AG04449 (cell line): Measurements from ENCODE around the gene ANXA4.
"Not testable (repeated sequence)": the region's sequence is repeated elsewhere in the genome, so short reads cannot be mapped to it uniquely, and the experiment has no call there.

ENCODE experiments used
- CTCF ChIA-PET: fragments of 350-600 bp; formaldehyde crosslinking; extraction: SDS; loops from one replicate; lab custom pipeline; 2021; ENCODE audit warnings: antibody characterized with exemption; lab: Yijun Ruan, JAX
- POLR2A ChIA-PET: fragments of 400-600, 350-600 bp; formaldehyde crosslinking; extraction: SDS; loops from one replicate; lab custom pipeline; 2020; ENCODE audit warnings: antibody characterized with exemption, inconsistent platforms; lab: Yijun Ruan, JAX
- DNase-seq: peaks from one replicate; pipeline ENCODE4 v3.0.0-alpha.2; 2010; ENCODE audit warnings: low read depth, low spot score
- H3K4me3 ChIP-seq: 2 replicates; pipeline ENCODE4 v1.5.1; 2011; ENCODE audit warnings: low read depth, mild to moderate bottlenecking, control low read depth, low read length
- TF ChIP-seq, protein P1 (sequence below): IDR thresholded peaks from one replicate; pipeline ENCODE4 v1.5.1; 2011; ENCODE audit warnings: mild to moderate bottlenecking, moderate library complexity, low read length, control low read depth, inconsistent platforms; ENCODE audit not compliant: insufficient read depth; ENCODE audit errors: missing control alignments

ANXA4 gene

GRCh38 chr2:69734035-69734611, 7.8 kb upstream of the ANXA4 start:
- no peak for DNase-seq
- ChIA-PET CTCF (interaction anchor here (0.8 to 6.5 kb wide), 7 partner anchors 9 to 176 kb away, joined by 3 to 97 read pairs (median 3); no protein-coding TSS in a partner anchor), POLR2A (no interaction called here)
- TF ChIP-seq, protein P1, sequence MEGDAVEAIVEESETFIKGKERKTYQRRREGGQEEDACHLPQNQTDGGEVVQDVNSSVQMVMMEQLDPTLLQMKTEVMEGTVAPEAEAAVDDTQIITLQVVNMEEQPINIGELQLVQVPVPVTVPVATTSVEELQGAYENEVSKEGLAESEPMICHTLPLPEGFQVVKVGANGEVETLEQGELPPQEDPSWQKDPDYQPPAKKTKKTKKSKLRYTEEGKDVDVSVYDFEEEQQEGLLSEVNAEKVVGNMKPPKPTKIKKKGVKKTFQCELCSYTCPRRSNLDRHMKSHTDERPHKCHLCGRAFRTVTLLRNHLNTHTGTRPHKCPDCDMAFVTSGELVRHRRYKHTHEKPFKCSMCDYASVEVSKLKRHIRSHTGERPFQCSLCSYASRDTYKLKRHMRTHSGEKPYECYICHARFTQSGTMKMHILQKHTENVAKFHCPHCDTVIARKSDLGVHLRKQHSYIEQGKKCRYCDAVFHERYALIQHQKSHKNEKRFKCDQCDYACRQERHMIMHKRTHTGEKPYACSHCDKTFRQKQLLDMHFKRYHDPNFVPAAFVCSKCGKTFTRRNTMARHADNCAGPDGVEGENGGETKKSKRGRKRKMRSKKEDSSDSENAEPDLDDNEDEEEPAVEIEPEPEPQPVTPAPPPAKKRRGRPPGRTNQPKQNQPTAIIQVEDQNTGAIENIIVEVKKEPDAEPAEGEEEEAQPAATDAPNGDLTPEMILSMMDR = no peak
- no peak overlapping the region for H3K4me3 ChIP-seq

DNA sequence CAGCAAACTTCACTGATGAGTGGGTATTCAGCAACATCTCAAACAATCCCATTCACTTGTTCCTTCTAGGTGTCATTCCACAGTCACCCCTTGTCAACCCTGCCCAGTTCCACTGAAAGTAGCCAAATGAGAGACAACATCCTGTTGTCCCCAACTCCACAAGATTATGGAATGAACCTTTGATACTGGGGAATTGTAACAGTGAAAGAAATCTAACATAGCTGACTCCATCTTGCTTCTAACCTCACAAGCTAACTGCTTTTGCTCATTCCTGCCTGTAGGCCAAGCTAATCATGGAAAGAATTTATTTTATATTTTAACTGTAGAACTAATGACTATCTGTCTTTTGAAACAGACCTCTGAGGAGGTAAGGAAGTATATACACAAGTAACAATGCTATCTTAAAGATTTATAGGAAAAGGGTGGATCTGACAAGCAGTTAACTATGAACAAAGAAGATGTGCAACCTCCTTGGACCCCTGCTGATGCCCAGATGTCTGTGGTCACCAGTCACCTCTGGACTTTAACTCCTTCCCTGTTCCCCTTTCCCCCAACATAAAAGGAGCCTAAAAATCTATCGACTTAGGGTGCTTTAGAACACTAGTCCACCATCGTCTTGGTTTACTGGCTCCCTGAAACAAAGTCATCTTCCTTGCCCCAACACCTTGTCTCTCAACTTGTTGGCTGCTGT, 6.9 kb upstream of the ANXA4 start:
- TF ChIP-seq, protein P1 = no peak
- no peak for DNase-seq
- ChIA-PET POLR2A (no interaction called here), CTCF (interaction anchor here (2.0 to 6.5 kb wide), 3 partner anchors 10 to 82 kb away, joined by 7 to 97 read pairs (median 38); no protein-coding TSS in a partner anchor)
- H3K4me3 ChIP-seq = no peak overlapping the region

DNA sequence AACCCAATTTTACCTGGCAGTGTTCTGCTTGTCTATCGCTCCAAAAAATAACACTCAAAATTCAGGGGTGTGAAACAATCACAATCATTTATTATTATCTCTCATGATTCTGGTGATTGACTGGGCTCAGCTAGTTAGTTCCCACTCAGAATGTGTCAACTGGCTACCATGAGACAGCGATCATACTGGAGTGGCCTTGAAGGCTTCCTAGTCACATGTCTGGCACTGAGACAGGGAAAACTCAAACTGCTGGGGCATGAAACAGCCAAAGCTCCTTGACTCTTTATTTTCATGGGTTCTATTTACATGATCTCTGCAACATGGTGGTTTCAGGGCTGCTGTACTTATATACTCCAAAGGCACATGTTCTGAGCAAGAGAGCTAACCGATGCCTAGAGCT, 6.2 kb upstream of the ANXA4 start:
- no peak overlapping the region for H3K4me3 ChIP-seq
- CTCF ChIA-PET = interaction anchor here (1.1 to 6.5 kb wide), 5 partner anchors 10 to 82 kb away, joined by 3 to 97 read pairs (median 7); no protein-coding TSS in a partner anchor
- DNase-seq = no peak
- POLR2A ChIA-PET = no interaction called here
- TF ChIP-seq, protein P1 = no peak

DNA sequence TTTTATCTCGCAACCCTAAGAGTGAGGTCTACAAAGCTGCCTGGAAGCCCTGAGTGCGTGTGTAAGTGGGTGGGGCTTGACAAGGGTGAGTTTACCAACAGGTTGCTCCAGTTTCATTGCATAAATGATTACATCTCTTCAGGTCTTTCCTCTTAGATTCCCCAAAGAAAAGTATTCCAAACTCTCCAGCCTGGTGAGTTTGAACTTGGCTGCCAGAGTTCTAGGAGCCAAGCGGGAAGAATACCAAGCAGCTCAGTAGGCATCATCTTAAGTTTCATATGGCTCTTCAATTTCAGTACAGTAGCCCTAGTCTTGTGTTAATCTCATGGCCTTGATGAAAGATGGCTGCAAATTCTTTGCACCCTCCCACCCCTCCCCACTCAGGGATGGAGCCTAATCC, 3.8 kb upstream of the ANXA4 start:
- DNase-seq, POLR2A ChIA-PET, H3K4me3 ChIP-seq: not testable (repeated sequence)
- CTCF ChIA-PET = interaction anchor here (6.5 kb wide), 1 partner anchor 13 kb away, joined by 97 read pairs; no protein-coding TSS in a partner anchor

DNA sequence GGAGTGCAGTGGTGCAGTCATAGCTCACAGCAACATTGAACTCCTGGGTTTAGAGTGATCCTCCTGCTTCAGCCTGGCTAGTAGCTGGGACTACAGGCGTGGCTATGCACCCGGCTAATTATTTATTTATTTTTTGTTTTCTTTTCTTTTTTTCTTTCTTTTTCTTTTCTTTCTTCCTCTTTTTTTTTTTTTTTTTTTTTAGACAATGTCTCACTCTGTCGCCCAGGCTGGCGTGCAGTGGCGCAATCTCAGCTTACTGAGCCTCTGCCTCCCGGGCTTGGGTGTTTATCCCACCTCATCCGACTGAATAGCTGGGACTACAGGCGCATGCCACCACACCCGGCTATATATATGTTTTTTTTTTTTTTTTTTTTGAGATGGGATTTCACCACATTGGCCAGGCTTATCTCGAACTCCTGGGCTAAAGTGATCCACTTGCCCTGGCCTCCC, 1.4 kb upstream of the ANXA4 start:
- POLR2A ChIA-PET = interaction anchor here (0.6 to 1.7 kb wide), 4 partner anchors 16 to 174 kb away, joined by 3 to 4 read pairs (median 4); partner anchors contain the start of gene MXD1
- no peak for DNase-seq
- TF ChIP-seq, protein P1 = no peak
- peak overlapping the region; percentile 74 for H3K4me3 ChIP-seq
- CTCF ChIA-PET = interaction anchor here (0.6 to 8.7 kb wide), 8 partner anchors 13 to 76 kb away, joined by 3 to 82 read pairs (median 4); no protein-coding TSS in a partner anchor

GRCh38 chr2:69741229-69741574, 732 bp upstream of the ANXA4 start:
- ChIA-PET CTCF (interaction anchor here (0.6 to 8.7 kb wide), 9 partner anchors 10 to 76 kb away, joined by 3 to 82 read pairs (median 3); no protein-coding TSS in a partner anchor), POLR2A (interaction anchor here (0.6 to 1.9 kb wide), 10 partner anchors 10 to 173 kb away, joined by 3 to 9 read pairs (median 4); partner anchors contain the start of gene MXD1)
- no peak for DNase-seq
- TF ChIP-seq, protein P1 = peak; percentile 14
- peak overlapping the region; percentile 74 for H3K4me3 ChIP-seq
